Embryonic facial prominence (tissue), 1 donor: ENCODE results near the gene WRAP73.

Experiments used
- DNase-seq: peaks from one replicate; pipeline ENCODE4 v3.0.0-alpha.2; 2016; ENCODE audit errors: extremely low spot score

Gene WRAP73

DNA sequence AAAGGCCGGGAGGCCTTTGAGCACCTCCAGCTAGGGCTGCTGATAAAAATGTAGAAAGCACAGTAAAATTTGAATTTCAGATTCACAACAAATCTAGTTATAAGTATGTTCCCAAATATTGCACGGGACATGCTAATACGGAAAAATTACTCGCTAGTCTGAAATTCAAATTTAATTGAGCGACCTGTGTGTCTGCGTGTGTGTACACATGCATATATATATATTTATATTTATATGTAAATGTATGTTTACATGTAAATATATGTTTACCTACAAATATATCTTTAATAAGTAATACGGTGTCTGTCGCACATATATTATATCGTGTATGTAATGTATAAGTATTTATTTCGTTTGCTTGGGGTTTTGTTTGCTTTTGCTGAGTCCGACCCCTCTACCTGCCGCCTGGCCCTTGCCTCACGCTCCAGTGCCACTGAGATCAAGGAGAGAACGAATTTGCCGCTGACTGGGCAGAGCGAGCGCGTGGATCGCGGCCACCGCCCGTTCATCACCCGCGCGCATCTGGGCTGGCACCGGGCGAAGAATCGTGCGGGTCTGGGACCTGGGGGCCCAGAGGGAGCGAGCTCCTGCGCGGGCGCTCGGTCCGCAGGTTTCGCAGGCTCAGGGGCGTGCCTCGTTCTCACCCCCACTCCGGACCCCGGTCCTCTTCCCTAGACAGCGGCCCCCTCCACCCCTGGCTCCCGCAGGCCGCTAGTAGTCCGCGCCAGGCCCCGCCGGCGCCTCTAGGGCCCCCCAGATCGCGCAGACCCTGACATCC is 534 bp upstream of the WRAP73 start:
- DNase-seq: no peak

- no peak for DNase-seq
Measured at GRCh38 chr1:3646596-3646995, 3.3 kb downstream of the WRAP73 start.

- DNase-seq: no peak
Measured at GRCh38 chr1:3645666-3646355, 4.1 kb downstream of the WRAP73 start.

- no peak for DNase-seq
Measured at GRCh38 chr1:3645247-3645646, 4.7 kb downstream of the WRAP73 start.

DNA sequence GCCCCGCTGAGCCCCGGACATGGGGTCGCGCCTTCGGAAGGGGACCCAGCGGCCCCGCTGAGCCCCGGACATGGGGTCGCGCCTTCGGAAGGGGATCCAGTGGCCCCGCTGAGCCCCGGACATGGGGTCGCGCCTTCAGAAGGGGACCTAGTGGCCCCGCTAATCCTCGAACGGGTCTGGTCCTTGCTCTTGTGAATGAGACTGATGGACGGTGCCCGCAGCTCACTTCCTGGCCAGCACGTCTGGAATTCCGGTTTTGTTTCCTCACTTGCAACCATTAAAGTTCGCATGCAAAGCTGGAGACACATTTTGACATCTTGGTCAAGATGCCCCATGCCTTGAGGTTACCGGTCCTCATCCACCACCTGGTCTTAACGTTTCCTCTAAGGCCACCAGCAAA is 5.6 kb downstream of the WRAP73 start:
- no peak for DNase-seq

GRCh38 chr1:3642919-3643675 is 6.8 kb downstream of the WRAP73 start:
- no peak for DNase-seq

- no peak for DNase-seq
Measured at GRCh38 chr1:3641816-3642215, 8.1 kb downstream of the WRAP73 start.

DNA sequence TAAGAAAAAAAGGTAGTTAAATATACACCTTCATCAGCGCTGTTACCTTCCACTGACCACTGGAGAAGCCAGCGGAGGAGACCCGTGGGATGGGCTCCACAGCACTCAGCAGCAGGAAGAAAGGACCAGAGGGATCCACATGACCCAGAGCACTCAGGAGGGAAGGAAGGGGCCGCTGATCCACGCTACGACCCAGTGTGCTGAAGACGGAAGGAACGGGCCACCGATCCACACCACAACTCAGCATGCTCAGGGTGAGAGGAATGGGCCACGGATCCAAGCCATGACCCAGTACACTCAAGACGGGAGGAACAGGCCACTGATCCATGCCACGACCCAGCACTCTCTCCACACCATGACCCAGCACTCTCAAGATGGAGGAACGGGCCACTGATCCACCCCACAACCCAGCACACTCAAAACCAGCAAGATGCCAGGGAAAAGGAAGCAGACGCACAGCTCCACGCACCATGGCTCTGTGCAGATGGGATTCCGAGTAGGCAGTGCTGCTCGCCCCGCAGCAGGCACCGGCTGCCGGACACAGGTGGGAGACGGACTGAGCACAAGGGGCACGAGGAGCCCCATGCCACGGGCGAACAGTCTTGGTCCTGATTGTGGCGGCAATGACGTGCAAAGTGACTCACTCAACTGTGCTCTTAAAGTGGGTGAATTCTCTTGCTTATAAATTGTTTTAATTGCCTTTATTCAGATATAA is 8.7 kb downstream of the WRAP73 start:
- no peak for DNase-seq

DNA sequence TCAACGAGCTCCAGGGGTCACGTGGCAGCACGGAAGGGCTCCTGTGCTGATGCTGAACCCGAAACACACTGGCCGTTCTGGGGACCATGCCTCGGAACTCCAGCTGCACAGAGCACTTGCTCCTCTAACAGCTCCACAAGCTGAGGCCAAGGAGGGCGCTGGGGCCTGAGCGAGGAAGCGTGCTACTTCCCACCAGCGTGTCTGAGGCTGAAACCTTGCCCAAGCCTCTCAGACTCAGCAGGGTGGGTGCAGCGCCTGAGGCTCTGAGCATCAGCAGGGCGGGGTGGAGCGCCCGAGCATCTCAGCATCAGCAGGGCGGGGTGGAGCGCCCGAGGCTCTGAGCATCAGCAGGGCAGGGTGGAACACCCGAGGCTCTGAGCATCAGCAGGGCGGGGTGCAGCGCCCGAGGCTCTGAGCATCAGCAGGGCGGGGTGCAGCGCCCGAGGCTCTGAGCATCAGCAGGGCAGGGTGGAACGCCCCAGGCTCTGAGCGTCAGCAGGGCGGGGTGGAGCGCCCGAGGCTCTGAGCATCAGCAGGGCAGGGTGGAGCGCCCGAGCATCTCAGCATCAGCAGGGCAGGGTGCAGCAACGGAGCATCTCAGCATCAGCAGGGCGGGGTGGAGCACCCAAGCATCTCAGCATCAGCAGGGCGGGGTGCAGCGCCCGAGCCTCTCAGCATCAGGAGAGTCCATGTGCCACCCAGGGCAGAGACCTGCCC is 9.6 kb downstream of the WRAP73 start:
- DNase-seq: no peak

DNA sequence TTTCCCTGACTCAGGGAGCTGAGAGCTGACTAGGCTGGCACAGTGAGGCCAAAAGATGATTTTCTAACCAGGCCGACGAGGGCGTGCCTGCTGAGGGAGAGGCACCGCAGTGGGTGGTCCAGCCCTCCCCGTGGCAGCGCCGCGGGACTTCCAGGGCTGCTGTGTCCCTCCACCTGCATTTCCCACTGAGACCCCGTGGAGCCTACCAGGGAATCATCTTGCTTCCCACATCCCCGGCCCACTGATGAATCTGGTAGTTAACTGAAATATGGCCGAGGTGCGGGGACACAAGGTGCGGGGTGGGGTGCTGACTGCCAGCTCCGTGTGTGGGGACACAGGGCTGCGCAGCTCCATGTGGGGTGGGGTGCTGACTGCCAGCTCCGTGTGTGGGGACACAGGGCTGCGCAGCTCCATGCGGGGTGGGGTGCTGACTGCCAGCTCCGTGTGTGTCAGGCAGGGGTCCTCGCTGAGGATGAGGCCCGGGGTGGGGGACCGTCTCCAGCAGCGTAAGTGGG is 10.4 kb downstream of the WRAP73 start:
- DNase-seq: no peak

- DNase-seq: no peak
Measured at GRCh38 chr1:3638676-3639075, 11.2 kb downstream of the WRAP73 start.

DNA sequence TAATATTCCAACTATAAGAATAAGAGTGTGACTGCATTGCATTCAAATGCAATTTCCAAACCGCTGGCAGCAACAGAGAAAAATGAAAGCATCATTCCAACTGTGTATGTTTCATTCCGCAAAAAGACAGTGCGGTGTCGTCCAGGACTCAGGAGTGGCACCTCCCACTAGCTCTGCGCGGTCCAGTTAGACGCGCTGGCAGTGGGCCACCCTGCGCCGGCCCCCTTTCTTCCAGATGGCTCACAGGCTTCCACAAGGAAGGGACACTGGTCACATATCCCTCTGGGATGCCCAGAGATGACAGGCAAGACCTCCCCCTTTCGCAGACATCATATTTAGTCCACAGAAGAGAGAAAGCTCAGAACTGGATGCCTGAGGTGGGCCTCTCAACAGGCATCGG is 11.9 kb downstream of the WRAP73 start:
- no peak for DNase-seq

GRCh38 chr1:3636531-3636930 is 13.4 kb downstream of the WRAP73 start:
- no peak for DNase-seq

DNA sequence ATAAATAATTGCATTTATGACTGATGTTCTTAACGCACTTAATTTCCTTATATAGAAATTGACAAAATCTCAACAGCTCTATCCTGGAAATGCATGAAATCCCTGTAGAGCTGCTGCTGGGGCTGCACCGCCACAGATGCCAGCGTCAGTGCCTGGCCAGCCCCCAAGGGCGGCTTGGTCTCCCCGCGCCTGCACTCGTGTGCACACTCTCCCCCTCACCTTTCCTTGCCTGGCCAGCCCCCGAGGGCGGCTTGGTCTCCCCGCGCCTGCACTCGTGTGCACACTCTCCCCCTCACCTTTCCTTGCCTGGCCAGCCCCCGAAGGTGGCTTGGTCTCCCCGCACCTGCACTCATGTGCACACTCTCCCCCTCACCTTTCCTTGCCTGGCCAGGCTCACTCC is 13.8 kb downstream of the WRAP73 start:
- no peak for DNase-seq

GRCh38 chr1:3634059-3634800 is 15.7 kb downstream of the WRAP73 start:
- no peak for DNase-seq

- DNase-seq: no peak
Measured at GRCh38 chr1:3633344-3634058, 16.4 kb downstream of the WRAP73 start.

DNA sequence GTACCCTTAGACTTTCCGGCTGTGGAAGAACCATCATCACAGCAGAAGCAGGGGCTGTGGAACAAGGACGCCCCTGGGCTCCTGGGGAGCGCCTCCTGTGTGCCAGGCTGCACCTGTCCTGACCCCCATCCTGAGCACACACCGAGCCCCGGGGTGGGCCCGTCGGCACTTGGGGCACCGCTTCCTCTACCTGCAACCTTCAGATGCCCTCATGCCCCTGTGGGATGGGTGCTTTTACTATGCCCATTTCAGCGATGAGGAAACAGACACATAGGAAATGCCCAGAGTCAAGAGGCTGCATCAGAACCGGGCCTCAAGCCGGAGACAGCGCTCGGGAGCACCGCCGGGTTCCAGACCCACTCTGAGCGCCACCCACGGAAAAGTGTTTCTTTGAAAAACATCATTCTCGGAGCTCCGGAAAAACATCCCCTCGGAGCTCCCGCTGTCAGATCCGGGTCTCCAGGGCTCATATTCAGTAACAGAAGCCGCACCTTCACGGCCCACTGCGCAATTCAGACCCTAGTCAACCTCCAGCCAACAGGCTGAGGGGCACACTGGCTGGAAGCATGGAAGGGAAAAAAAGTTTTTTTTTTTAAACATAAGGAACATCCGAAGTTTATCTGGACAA is 17.1 kb downstream of the WRAP73 start:
- no peak for DNase-seq

GRCh38 chr1:3632298-3632697 is 17.6 kb downstream of the WRAP73 start:
- DNase-seq: no peak
